PC-9 (cell line): ENCODE measurements around the gene BCR. TPM values are rescaled to one million over a fixed set of nuclear protein-coding genes. Genes with fewer than 3 reads are reported as not detected.

ENCODE experiments used
- BruUV-seq: library from RNA; stranded (reverse); fragments of 400-500 nt; replicated peaks from 2 replicates; lab custom pipeline; 2021; lab: Mats Ljungman, UMichigan
- CTCF ChIA-PET: fragments of 300-600 bp; sonication (Branson Sonifier 250); formaldehyde crosslinking; loops from one replicate; lab custom pipeline; 2022; ENCODE audit warnings: antibody characterized with exemption; lab: Charles Lee
- POLR2A ChIA-PET: fragments of 300-600 bp; sonication (Branson Sonifier 250); formaldehyde crosslinking; loops from one replicate; lab custom pipeline; 2022; ENCODE audit warnings: antibody characterized with exemption; ENCODE audit not compliant: unreplicated experiment; lab: Charles Lee
- DNase-seq, 2 experiments: peaks; one replicate each; pipeline versions ENCODE4 v3.0.0 to v3.0.0-alpha.2; 2015 to 2022; ENCODE audit warnings: mixed read lengths in 1 of 2
- H2AFZ ChIP-seq: fragments of 200-600 bp; sonication (generic); 2 replicates; pipeline ENCODE4 v1.8.1; 2017; ENCODE audit warnings: antibody characterized with exemption
- H3F3A ChIP-seq: fragments of 200-600 bp; sonication (generic); 2 replicates; pipeline ENCODE4 v1.8.1; 2017; ENCODE audit warnings: antibody characterized with exemption, mild to moderate bottlenecking, low read depth; ENCODE audit not compliant: insufficient read depth
- H3K27ac ChIP-seq: fragments of 200-600 bp; sonication (generic); 2 replicates; pipeline ENCODE4 v1.6.1; 2016; ENCODE audit warnings: mixed run types
- H3K27me3 ChIP-seq: fragments of 200-600 bp; sonication (generic); 2 replicates; pipeline ENCODE4 v1.6.1; 2016; ENCODE audit warnings: low read depth, mixed run types; ENCODE audit not compliant: insufficient read depth
- H3K36me3 ChIP-seq: fragments of 200-600 bp; sonication (generic); 2 replicates; pipeline ENCODE4 v1.6.1; 2016; ENCODE audit warnings: low read depth, mixed run types
- H3K4me1 ChIP-seq: fragments of 200-600 bp; sonication (generic); replicated peaks from 2 replicates; pipeline ENCODE4 v1.6.1; 2016; ENCODE audit warnings: mixed run types; ENCODE audit not compliant: insufficient read depth
- H3K4me2 ChIP-seq: fragments of 200-600 bp; sonication (generic); 2 replicates; pipeline ENCODE4 v1.6.1; 2017; ENCODE audit warnings: mixed run types
- H3K4me3 ChIP-seq: fragments of 200-600 bp; sonication (generic); 2 replicates; pipeline ENCODE4 v1.6.1; 2016; ENCODE audit warnings: mixed run types
- H3K79me2 ChIP-seq: fragments of 200-600 bp; sonication (generic); 2 replicates; pipeline ENCODE4 v1.6.1; 2017; ENCODE audit warnings: low read depth, mixed run types
- H3K9me2 ChIP-seq: fragments of 200-600 bp; sonication (generic); 2 replicates; pipeline ENCODE4 v1.8.1; 2017; ENCODE audit warnings: mild to moderate bottlenecking; ENCODE audit not compliant: insufficient read depth
- H3K9me3 ChIP-seq: fragments of 200-600 bp; sonication (generic); 2 replicates; pipeline ENCODE4 v1.8.1; 2016; ENCODE audit warnings: low read depth; ENCODE audit not compliant: insufficient read depth
- H4K20me1 ChIP-seq: fragments of 200-600 bp; sonication (generic); 2 replicates; pipeline ENCODE4 v1.8.1; 2017; ENCODE audit not compliant: insufficient read depth
- CTCF ChIP-seq: fragments of 200-600 bp; sonication (generic); conservative IDR thresholded peaks from 2 replicates; pipeline ENCODE4 v1.6.1; 2017; ENCODE audit warnings: mixed run types, antibody characterized with exemption, mild to moderate bottlenecking, moderate library complexity
- EZH2 ChIP-seq: fragments of 200-600 bp; sonication (generic); IDR thresholded peaks from 2 replicates; pipeline ENCODE4 v1.8.0; 2017; ENCODE audit warnings: antibody characterized with exemption, low read depth
- intact Hi-C: fragments of 100-400 bp; cut with micrococcal nuclease; formaldehyde crosslinking; loops from one replicate; pipeline ENCODE4 v1.10.0; 2022; ENCODE audit not compliant: unreplicated experiment
- total RNA-seq: library from RNA; stranded (reverse); gene quantifications from 2 replicates; pipeline ENCODE4 v1.2.3, GENCODE V29; 2021

BCR gene
- total RNA-seq, 1 experiment from 2014 or later, result 47.8 TPM

- no peak overlapping the region for H3K27ac ChIP-seq
- no peak overlapping the region for H3K4me2 ChIP-seq
- no peaks in the 10 kb centered on the region for H3K9me3 ChIP-seq
- CTCF ChIA-PET, result no interaction called here
- peaks cover 19% of the 10 kb centered on the region for H3K4me1 ChIP-seq
- intact Hi-C loops, result no loop called here
- no TSS peak for BruUV-seq
- DNase-seq, result no peak
- TF ChIP-seq EZH2 (no peak), CTCF (no peak)
- no peaks in the 10 kb centered on the region for H3K9me2 ChIP-seq
- no peaks in the 10 kb centered on the region for H3K27me3 ChIP-seq
- no peak overlapping the region for H2AFZ ChIP-seq
- H3K4me3 ChIP-seq, result no peak overlapping the region
- POLR2A ChIA-PET, result interaction anchor here (0.8 kb wide), 1 partner anchor 33 kb away, joined by 9 read pairs; no protein-coding TSS in a partner anchor
- no peaks in the 10 kb centered on the region for H3F3A ChIP-seq
- H3K36me3 ChIP-seq, result no peaks in the 10 kb centered on the region
- peaks cover 94% of the 10 kb centered on the region for H3K79me2 ChIP-seq
- peaks cover 55% of the 10 kb centered on the region for H4K20me1 ChIP-seq
Measured at GRCh38 chr22:23196165-23196564, 15.9 kb downstream of the BCR start.

- H3K4me1 ChIP-seq, result peaks cover 2% of the 10 kb centered on the region
- no peak for TF ChIP-seq CTCF
- no peak for TF ChIP-seq EZH2
- POLR2A ChIA-PET, result no interaction called here
- H3K4me3 ChIP-seq, result no peak overlapping the region
- CTCF ChIA-PET, result no interaction called here
- H3F3A ChIP-seq, result no peaks in the 10 kb centered on the region
- BruUV-seq, result no TSS peak
- no peak overlapping the region for H3K4me2 ChIP-seq
- no peaks in the 10 kb centered on the region for H3K36me3 ChIP-seq
- intact Hi-C loops, result no loop called here
- no peak for DNase-seq
- no peak overlapping the region for H2AFZ ChIP-seq
- H3K27ac ChIP-seq, result no peak overlapping the region
- no peaks in the 10 kb centered on the region for H3K9me2 ChIP-seq
- H3K27me3 ChIP-seq, result no peaks in the 10 kb centered on the region
- H3K9me3 ChIP-seq, result no peaks in the 10 kb centered on the region
- peaks cover 95% of the 10 kb centered on the region for H3K79me2 ChIP-seq
- H4K20me1 ChIP-seq, result peaks cover 49% of the 10 kb centered on the region
Measured at GRCh38 chr22:23197836-23198235, 17.5 kb downstream of the BCR start.

GRCh38 chr22:23199159-23199558, 18.9 kb downstream of the BCR start:
- peaks cover 95% of the 10 kb centered on the region for H3K79me2 ChIP-seq
- no peak for TF ChIP-seq CTCF
- H3K9me2 ChIP-seq, result no peaks in the 10 kb centered on the region
- ChIA-PET CTCF (no interaction called here), POLR2A (no interaction called here)
- no TSS peak for BruUV-seq
- intact Hi-C loops, result no loop called here
- H3K9me3 ChIP-seq, result no peaks in the 10 kb centered on the region
- no peaks in the 10 kb centered on the region for H3K27me3 ChIP-seq
- no peaks in the 10 kb centered on the region for H3K4me1 ChIP-seq
- H4K20me1 ChIP-seq, result peaks cover 48% of the 10 kb centered on the region
- H3K27ac ChIP-seq, result no peak overlapping the region
- H3F3A ChIP-seq, result no peaks in the 10 kb centered on the region
- DNase-seq, result no peak
- no peak overlapping the region for H3K4me2 ChIP-seq
- no peak overlapping the region for H2AFZ ChIP-seq
- no peaks in the 10 kb centered on the region for H3K36me3 ChIP-seq
- H3K4me3 ChIP-seq, result no peak overlapping the region
